ENCODE results near the gene SHROOM4. TPM values are rescaled to one million over a fixed set of nuclear protein-coding genes. Genes with fewer than 3 reads are reported as not detected.

The SHROOM4 gene
- total and polyA plus RNA-seq, 2 donors (not counting 1 experiment from before 2014, with no cell fraction given): not detected

- no peaks in the 10 kb centered on the region for H3K79me2 ChIP-seq (ENCODE audit: control insufficient read depth, insufficient read depth, low read length)
- H3K9ac ChIP-seq (ENCODE audit: low read length): no peak overlapping the region
- H3K4me1 Mint-ChIP-seq: no peaks in the 10 kb centered on the region
- no peaks in the 10 kb centered on the region for H3K9me3 Mint-ChIP-seq (ENCODE audit: insufficient read depth)
- POLR2A ChIA-PET: no interaction called here
- H2AFZ ChIP-seq (ENCODE audit: insufficient read depth, low read depth, low read length, poor library complexity, severe bottlenecking): no peak overlapping the region
- 100% methylated on average over 2 of the region's 6 CpGs for WGBS (ENCODE audit: insufficient coverage)
- no peak overlapping the region for H3K4me2 ChIP-seq (replicated peaks; ENCODE audit: low read depth, low read length, poor library complexity, severe bottlenecking)
- CTCF ChIA-PET: no interaction called here
- no peak for TF ChIP-seq EZH2 (IDR thresholded peaks at IDR 0.05; ENCODE audit: borderline replicate concordance, insufficient read depth, low read depth, low read length, poor library complexity, severe bottlenecking)
- no peak overlapping the region for H3K27ac Mint-ChIP-seq
- no peak overlapping the region for H3K27ac ChIP-seq (ENCODE audit: low read length in 2 of 2)
- ATAC-seq (ENCODE audit: low read depth): no peak
- no peaks in the 10 kb centered on the region for H3K27me3 Mint-ChIP-seq
- H3K36me3 ChIP-seq (replicated peaks in 1 of 2; ENCODE audit: control extremely low read depth in 1 of 2, control insufficient read depth in 1 of 2, extremely low read depth in 1 of 2, insufficient read depth in 2 of 2, low read length in 1 of 2): no peaks in the 10 kb centered on the region
- intact Hi-C loops (cut with micrococcal nuclease): no loop called here
- H3K4me3 Mint-ChIP-seq: no peak overlapping the region
- no peaks in the 10 kb centered on the region for H3K27me3 ChIP-seq (replicated peaks in 1 of 4; ENCODE audit: control extremely low read depth in 1 of 4, control insufficient read depth in 3 of 4, insufficient read depth in 4 of 4, low read length in 3 of 4)
- H3K9me3 ChIP-seq (ENCODE audit: control extremely low read depth in 1 of 3, control insufficient read depth in 2 of 3, insufficient read depth in 1 of 3, low read length in 2 of 3): no peaks in the 10 kb centered on the region
- no peak for DNase-seq
- H3K4me1 ChIP-seq (ENCODE audit: control insufficient read depth in 2 of 2, insufficient read depth in 2 of 2, low read length in 2 of 2): no peaks in the 10 kb centered on the region
- H3K4me3 ChIP-seq (ENCODE audit: control extremely low read depth in 1 of 5, extremely low read depth in 1 of 5, insufficient read depth in 1 of 5, low read depth in 2 of 5, low read length in 4 of 5): no peak overlapping the region
- H4K20me1 ChIP-seq (ENCODE audit: control insufficient read depth, insufficient read depth, low read length, poor library complexity, severe bottlenecking): no peaks in the 10 kb centered on the region
Measured at GRCh38 chrX:50712777-50713176, 101.2 kb downstream of the SHROOM4 start.

- no peaks in the 10 kb centered on the region for H3K4me1 Mint-ChIP-seq
- ATAC-seq (ENCODE audit: low read depth) (no peak), DNase-seq (no peak)
- H3K36me3 ChIP-seq (replicated peaks in 1 of 2; ENCODE audit: control extremely low read depth in 1 of 2, control insufficient read depth in 1 of 2, extremely low read depth in 1 of 2, insufficient read depth in 2 of 2, low read length in 1 of 2): no peaks in the 10 kb centered on the region
- H3K9ac ChIP-seq (ENCODE audit: low read length): no peak overlapping the region
- H3K27me3 ChIP-seq (replicated peaks in 1 of 4; ENCODE audit: control extremely low read depth in 1 of 4, control insufficient read depth in 3 of 4, insufficient read depth in 4 of 4, low read length in 3 of 4): no peaks in the 10 kb centered on the region
- H3K27ac ChIP-seq (ENCODE audit: low read length in 2 of 2): no peak overlapping the region
- H3K27me3 Mint-ChIP-seq: no peaks in the 10 kb centered on the region
- H4K20me1 ChIP-seq (ENCODE audit: control insufficient read depth, insufficient read depth, low read length, poor library complexity, severe bottlenecking): no peaks in the 10 kb centered on the region
- no peaks in the 10 kb centered on the region for H3K79me2 ChIP-seq (ENCODE audit: control insufficient read depth, insufficient read depth, low read length)
- ChIA-PET CTCF (no interaction called here), POLR2A (no interaction called here)
- no peaks in the 10 kb centered on the region for H3K9me3 Mint-ChIP-seq (ENCODE audit: insufficient read depth)
- H2AFZ ChIP-seq (ENCODE audit: insufficient read depth, low read depth, low read length, poor library complexity, severe bottlenecking): no peak overlapping the region
- H3K4me2 ChIP-seq (replicated peaks; ENCODE audit: low read depth, low read length, poor library complexity, severe bottlenecking): no peak overlapping the region
- no peaks in the 10 kb centered on the region for H3K4me1 ChIP-seq (ENCODE audit: control insufficient read depth in 2 of 2, insufficient read depth in 2 of 2, low read length in 2 of 2)
- no peak for TF ChIP-seq CTCF (IDR thresholded peaks at IDR 0.05)
- no peak for TF ChIP-seq EZH2 (IDR thresholded peaks at IDR 0.05; ENCODE audit: borderline replicate concordance, insufficient read depth, low read depth, low read length, poor library complexity, severe bottlenecking)
- no peak overlapping the region for H3K27ac Mint-ChIP-seq
- no CpG with 5 or more reads among the region's 1 CpG for WGBS (ENCODE audit: insufficient coverage)
- H3K4me3 Mint-ChIP-seq: no peak overlapping the region
- H3K4me3 ChIP-seq (ENCODE audit: control extremely low read depth in 1 of 5, extremely low read depth in 1 of 5, insufficient read depth in 1 of 5, low read depth in 2 of 5, low read length in 4 of 5): no peak overlapping the region
- no peaks in the 10 kb centered on the region for H3K9me3 ChIP-seq (ENCODE audit: control extremely low read depth in 1 of 3, control insufficient read depth in 2 of 3, insufficient read depth in 1 of 3, low read length in 2 of 3)
- intact Hi-C loops (cut with micrococcal nuclease): no loop called here
Measured at GRCh38 chrX:50711907-50712306, 102.1 kb downstream of the SHROOM4 start.
